OCI-LY7 (cell line): ENCODE results near the gene RPL37A.

Experiments used
- CTCF ChIP-seq: fragments of 200-600 bp; sonication (generic); conservative IDR thresholded peaks from 2 replicates; pipeline ENCODE4 v1.5.1; 2014; ENCODE audit warnings: mild to moderate bottlenecking, antibody characterized with exemption, low read length, moderate library complexity, mixed read lengths
- EZH2phosphoT487 ChIP-seq: fragments of 200-600 bp; sonication (generic); IDR thresholded peaks from 2 replicates; pipeline ENCODE4 v1.6.1; 2018; ENCODE audit warnings: low read depth, borderline replicate concordance, mild to moderate bottlenecking, mixed run types, antibody characterized with exemption, low read length, moderate library complexity, mixed read lengths

GRCh38 chr2:216527600-216527999 lies 29.0 kb downstream of the RPL37A start:
- no peak for TF ChIP-seq CTCF
- TF ChIP-seq EZH2phosphoT487 = no peak
